DMS 273 (cell line): ENCODE results near the gene KLHL36.
"Not testable (repeated sequence)": the region's sequence is repeated elsewhere in the genome, so short reads cannot be mapped to it uniquely, and the experiment has no call there.

ENCODE experiments used
- DNase-seq: peaks from one replicate; lab custom pipeline; 2025; ENCODE audit not compliant: unreplicated experiment; lab: John Stamatoyannopoulos, UW

The KLHL36 gene

GRCh38 chr16:84690088-84690819 lies 41.9 kb downstream of the KLHL36 start:
- no peak for DNase-seq

- DNase-seq = no peak
These were observed 44.3 kb downstream of the KLHL36 start for GRCh38 chr16:84692451-84693214.

- not testable (repeated sequence) for DNase-seq
These were observed 45.6 kb downstream of the KLHL36 start for GRCh38 chr16:84693869-84694268.

GRCh38 chr16:84694980-84695379 lies 46.7 kb downstream of the KLHL36 start:
- DNase-seq = no peak

- DNase-seq = peak; percentile 67
These were observed 50.9 kb downstream of the KLHL36 start for GRCh38 chr16:84699147-84699711.

- peak; percentile 92 for DNase-seq
These were observed 51.6 kb downstream of the KLHL36 start, which contains the start of gene USP10 for GRCh38 chr16:84699712-84700445. USP10 (plus strand) TSS chr16:84700000; CDS start chr16:84700091, 91 bp downstream.

GRCh38 chr16:84700446-84701300 lies 52.4 kb downstream of the KLHL36 start:
- DNase-seq = peak; percentile 62

- DNase-seq = no peak
These were observed 55.4 kb downstream of the KLHL36 start for GRCh38 chr16:84703681-84704080.

- DNase-seq = no peak
These were observed 55.9 kb downstream of the KLHL36 start for GRCh38 chr16:84704253-84704652.

- DNase-seq = no peak
These were observed 58.5 kb downstream of the KLHL36 start for GRCh38 chr16:84706856-84707255.

- DNase-seq = no peak
These were observed 61.3 kb downstream of the KLHL36 start for GRCh38 chr16:84709609-84710008.

- DNase-seq = no peak
These were observed 62.4 kb downstream of the KLHL36 start for GRCh38 chr16:84710686-84711085.
